Activated naive CD4-positive, alpha-beta T cell treated with anti-CD3 and anti-CD28 coated beads, Interleukin-2, amount 50 U/mL, for 72 hours (primary cell): ENCODE results near the gene TBC1D28. TPM values are rescaled to one million over a fixed set of nuclear protein-coding genes. Genes with fewer than 3 reads are reported as not detected.
A peak's percentile ranks its signal among the peaks of the same experiment; 100 is the strongest.
"Not testable (repeated sequence)": the region's sequence is repeated elsewhere in the genome, so short reads cannot be mapped to it uniquely, and the experiment has no call there.

Experiments
- ATAC-seq, 2 donors: fragments of 150-1000 bp; cut with Tn5 transposase; 2 replicates each; pipeline ENCODE4 v1.10.0; 2021; ENCODE audit warnings: mild to moderate bottlenecking in 2 of 2, moderate library complexity in 2 of 2
- DNase-seq, 2 donors: peaks; one replicate each; pipeline ENCODE4 v3.0.0; 2021 to 2022; ENCODE audit warnings: low spot score in 2 of 2
- H3K27ac Mint-ChIP-seq, 2 donors: one replicate each; pipeline ENCODE4 v1.8.0; 2022; ENCODE audit warnings: mild to moderate bottlenecking in 2 of 2, mixed read lengths in 2 of 2
- H3K36me3 Mint-ChIP-seq, 2 donors: one replicate each; pipeline ENCODE4 v1.8.0; 2022; ENCODE audit warnings: mixed read lengths in 2 of 2
- H3K9me3 Mint-ChIP-seq, 2 donors: one replicate each; pipeline ENCODE4 v1.8.0; 2022; ENCODE audit warnings: mixed read lengths in 2 of 2
- total RNA-seq, 2 donors: library from RNA; stranded (reverse); gene quantifications; one replicate each; pipeline ENCODE4 v1.2.3, GENCODE V29; 2022

TBC1D28 gene
- total RNA-seq: not detected

DNA sequence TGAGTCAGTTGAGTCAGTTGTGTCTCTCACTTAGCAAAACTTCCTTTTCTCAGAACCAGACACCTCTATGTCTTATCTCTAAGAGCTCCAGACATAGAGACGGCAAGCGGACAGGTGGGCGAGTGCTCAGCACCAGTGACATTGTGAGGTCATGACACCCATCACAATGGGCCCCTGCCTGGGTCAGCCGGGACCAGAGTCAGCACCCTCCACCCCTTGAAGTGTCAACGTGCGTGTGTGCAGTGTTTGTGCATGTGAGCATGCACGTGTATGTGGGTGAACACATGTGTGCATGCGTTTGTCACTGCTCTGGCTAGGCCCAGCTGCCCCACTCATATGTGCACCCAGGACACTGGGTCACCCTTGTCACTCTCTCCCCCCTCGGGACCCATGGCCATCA is at the start of gene TBC1D28:
Gene TBC1D28, minus strand, starts transcription at position 101 of the 400 bp plus-strand sequence. CDS start 3,039 bp downstream, outside the sequence.
- H3K36me3 Mint-ChIP-seq, H3K9me3 Mint-ChIP-seq, DNase-seq, H3K27ac Mint-ChIP-seq, ATAC-seq: not testable (repeated sequence)

DNA sequence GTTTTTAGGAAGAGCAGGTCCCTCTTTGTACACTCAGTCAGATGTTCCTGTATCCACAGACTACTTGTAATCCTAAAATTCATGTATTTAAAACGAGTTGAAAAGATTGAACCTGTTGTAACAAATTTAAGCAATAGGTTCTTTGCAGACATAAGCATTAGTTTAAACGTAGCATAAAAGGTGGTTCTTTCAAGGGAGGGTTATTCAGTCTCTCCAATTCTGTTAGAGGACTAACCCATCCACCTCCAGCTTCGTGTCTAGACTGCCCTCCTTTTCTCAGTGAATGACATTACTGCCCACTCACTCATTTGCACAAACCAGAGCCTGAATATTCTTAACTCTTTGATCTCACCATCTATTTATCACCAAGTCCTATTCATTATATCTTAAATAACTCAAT is 38.5 kb upstream of the TBC1D28 start:
- peak in 1 of 2 donors; percentile 44 for ATAC-seq
- not testable (repeated sequence) for H3K36me3 Mint-ChIP-seq, H3K27ac Mint-ChIP-seq, DNase-seq, H3K9me3 Mint-ChIP-seq

DNA sequence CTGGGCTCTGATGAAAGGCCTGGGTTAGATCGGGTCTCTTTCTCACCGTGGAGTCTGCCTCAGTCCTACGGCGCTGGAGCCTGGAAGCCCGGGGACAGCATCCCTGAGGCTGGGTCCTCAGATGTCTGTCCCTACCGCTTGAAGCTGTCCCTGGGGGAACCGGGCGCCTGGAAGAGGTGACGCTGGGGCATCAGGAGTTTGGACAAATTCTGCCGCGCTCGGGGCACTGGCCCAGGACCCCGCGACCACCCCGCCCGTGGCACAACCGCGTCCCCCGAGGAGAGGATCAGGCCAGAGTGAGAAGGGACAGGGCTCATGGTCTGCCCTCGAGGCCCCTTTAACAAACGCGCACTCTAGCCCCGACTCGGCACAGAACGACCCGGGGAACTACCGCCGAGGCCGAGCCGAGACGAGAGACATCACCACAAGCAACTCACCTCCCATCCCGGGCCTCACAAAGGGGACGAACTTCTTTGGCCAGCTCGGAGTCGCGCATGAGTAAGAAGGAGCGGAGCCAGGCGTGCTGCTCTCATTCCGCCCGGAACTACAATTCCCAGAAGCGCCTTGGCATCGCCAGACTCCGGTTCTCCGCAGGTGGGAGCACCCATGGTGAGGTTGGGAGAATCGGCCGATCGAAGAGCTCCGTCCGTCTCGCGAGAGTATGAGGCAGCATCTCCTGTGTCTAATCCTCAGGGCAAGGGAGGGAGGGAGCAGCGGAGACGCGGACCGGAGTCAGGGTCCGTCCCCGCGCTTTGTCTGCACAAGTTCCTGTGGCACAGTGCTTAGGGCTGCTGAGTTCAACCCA is 37.8 kb upstream of the TBC1D28 start, which contains the start of gene FOXO3B:
Gene FOXO3B, minus strand, starts transcription at position 548 of the 805 bp plus-strand sequence. CDS start 663 bp downstream, outside the sequence.
- H3K36me3 Mint-ChIP-seq, H3K9me3 Mint-ChIP-seq: not testable (repeated sequence)
- peak; percentile 97 to 99 for ATAC-seq
- peak; percentile 69 to 80 for DNase-seq
- peak within 1 kb of the TSS in 1 of 2 donors; percentile 60 for H3K27ac Mint-ChIP-seq

DNA sequence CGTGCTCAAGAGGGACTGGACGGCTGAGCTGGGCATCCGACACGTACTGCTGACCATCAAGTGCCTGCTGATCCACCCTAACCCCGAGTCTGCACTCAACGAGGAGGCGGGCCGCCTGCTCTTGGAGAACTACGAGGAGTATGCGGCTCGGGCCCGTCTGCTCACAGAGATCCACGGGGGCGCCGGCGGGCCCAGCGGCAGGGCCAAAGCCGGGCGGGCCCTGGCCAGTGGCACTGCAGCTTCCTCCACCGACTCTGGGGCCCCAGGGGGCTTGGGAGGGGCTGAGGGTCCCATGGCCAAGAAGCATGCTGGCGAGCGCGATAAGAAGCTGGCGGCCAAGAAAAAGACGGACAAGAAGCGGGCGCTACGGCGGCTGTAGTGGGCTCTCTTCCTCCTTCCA is 33.2 kb upstream of the TBC1D28 start:
- not testable (repeated sequence) for H3K27ac Mint-ChIP-seq, ATAC-seq, DNase-seq, H3K9me3 Mint-ChIP-seq
- H3K36me3 Mint-ChIP-seq: peaks cover 8 to 36% of the 10 kb centered on the region in 2 donors

DNA sequence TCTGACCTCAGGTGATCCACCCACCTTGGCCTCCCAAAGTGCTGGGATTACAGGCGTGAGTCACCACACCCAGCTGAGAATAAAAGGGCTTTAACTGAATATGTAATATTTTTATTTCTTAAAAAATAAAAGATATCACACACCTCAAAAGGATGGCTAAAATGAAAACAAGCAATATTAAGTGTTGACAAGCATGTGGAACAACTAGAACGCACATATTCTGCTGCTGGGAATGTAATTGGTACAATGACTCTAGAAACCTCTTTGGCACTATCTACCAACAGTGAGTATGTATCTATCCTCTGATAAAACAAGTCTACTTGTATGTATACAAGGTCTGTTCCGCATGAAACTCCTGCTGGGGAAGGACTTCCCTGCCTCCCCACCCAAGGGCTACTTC is 32.7 kb upstream of the TBC1D28 start:
- DNase-seq, H3K9me3 Mint-ChIP-seq, ATAC-seq, H3K27ac Mint-ChIP-seq: not testable (repeated sequence)
- H3K36me3 Mint-ChIP-seq: peaks cover 8 to 40% of the 10 kb centered on the region in 2 donors

DNA sequence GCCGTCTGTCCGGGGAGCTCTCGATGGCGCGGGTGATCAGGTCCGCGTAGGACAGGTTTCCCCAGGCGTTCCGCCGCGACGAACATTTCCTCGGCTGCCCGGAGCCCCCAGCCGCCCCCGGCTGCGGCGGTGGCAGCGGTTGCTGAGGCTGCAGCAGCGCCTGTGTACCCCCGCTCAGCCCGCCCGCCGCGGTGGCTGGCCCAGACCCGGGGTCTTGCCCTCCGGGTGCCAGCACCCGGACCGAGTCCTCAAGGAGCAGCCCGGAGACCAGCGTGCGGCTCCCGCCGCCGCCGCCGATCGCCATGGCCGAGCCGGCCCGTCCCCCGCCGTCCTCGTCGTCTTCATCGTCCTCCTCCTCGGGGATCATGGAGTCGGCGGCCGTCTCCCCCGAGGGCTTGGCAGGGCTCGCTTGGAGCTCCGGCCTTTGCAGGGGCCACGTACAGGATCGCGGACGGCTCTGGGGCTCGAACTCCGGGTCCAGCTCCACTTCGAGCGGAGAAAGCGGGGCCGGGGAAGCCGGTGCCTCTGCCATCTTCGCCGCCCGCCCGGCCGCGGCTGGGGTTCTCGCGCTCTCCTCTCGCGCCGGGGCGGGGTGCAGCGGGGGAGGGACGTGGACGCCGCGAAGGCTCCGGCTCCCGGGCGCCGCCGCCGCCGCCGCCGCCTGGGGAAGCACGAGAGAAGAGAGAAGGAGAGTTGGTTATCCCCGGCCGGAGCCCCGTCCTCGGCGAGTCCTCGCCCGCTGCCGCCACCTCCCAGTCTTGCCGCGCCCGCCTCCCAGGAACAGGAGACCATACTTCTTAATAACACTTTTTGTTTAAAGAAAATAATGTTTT is 28.4 kb upstream of the TBC1D28 start:
- H3K36me3 Mint-ChIP-seq: peaks cover 32 to 63% of the 10 kb centered on the region in 2 donors
- not testable (repeated sequence) for ATAC-seq, DNase-seq
- H3K9me3 Mint-ChIP-seq: peaks cover 0 to 20% of the 10 kb centered on the region in 2 donors
- H3K27ac Mint-ChIP-seq: peak overlapping the region in 1 of 2 donors; percentile 22

DNA sequence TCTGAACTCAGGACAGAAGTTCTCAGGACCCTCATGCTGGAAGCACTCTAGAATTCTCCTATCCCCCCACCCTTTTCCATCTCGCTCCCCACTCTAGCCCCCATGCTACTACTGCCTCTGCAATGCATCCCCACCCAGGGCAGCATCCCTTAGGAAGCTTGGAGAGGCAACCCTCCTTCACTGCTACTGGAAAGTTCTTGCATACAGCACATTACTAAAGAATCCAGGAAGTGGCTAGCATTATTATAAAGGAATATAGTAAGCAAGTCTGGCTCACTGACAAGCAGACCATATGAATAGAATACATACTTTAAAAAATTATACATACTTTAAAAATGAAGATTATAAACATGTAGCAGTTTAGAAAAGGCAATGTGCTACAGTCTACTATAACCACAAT is 24.4 kb upstream of the TBC1D28 start:
- not testable (repeated sequence) for DNase-seq, H3K27ac Mint-ChIP-seq, ATAC-seq
- peaks cover 28 to 41% of the 10 kb centered on the region in 2 donors for H3K36me3 Mint-ChIP-seq
- H3K9me3 Mint-ChIP-seq: peaks cover under 1 to 18% of the 10 kb centered on the region in 2 donors

DNA sequence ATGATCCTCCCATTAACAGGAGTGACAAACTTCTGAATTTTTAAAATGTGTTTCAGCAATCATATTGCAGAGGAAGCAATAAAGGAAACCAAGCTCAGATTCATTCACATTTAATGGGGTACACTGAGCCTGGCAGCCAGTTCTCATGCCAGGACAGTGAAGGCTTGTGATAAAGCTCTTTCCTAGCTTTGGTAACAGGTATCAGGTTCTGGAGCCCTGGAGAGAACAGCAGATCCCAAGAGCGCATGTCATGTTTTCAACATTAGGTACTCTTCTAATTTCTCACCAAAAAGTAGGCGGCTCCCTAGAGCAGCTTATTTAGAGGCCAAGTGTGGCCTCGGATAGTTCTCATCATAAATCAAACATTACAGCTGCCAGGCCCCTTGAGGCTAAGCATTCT is 23.3 kb upstream of the TBC1D28 start:
- H3K27ac Mint-ChIP-seq, ATAC-seq, DNase-seq: not testable (repeated sequence)
- Mint-ChIP-seq H3K36me3 (peaks cover 35 to 46% of the 10 kb centered on the region in 2 donors), H3K9me3 (peaks cover 12 to 26% of the 10 kb centered on the region in 2 donors)

DNA sequence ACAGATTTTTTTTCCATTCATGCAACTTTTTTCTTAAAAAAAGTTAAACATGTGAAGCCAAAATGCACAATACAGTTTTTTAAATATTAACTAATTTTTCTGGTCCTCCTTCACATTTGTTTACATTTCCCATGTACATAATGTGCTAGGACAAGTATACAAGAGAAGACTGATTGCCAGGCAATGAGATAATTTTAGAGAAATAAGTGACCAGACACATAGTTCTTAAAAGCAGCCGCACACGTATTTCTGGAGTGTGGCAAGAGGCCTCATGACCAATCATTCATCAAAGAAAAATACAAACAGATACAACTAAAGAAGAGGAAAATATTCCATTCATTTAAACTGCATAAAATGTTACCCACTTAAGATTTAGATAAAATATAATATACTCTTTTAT is 22.1 kb upstream of the TBC1D28 start:
- H3K27ac Mint-ChIP-seq, DNase-seq, ATAC-seq: not testable (repeated sequence)
- Mint-ChIP-seq H3K9me3 (peaks cover 14 to 31% of the 10 kb centered on the region in 2 donors), H3K36me3 (peaks cover 44 to 51% of the 10 kb centered on the region in 2 donors)

DNA sequence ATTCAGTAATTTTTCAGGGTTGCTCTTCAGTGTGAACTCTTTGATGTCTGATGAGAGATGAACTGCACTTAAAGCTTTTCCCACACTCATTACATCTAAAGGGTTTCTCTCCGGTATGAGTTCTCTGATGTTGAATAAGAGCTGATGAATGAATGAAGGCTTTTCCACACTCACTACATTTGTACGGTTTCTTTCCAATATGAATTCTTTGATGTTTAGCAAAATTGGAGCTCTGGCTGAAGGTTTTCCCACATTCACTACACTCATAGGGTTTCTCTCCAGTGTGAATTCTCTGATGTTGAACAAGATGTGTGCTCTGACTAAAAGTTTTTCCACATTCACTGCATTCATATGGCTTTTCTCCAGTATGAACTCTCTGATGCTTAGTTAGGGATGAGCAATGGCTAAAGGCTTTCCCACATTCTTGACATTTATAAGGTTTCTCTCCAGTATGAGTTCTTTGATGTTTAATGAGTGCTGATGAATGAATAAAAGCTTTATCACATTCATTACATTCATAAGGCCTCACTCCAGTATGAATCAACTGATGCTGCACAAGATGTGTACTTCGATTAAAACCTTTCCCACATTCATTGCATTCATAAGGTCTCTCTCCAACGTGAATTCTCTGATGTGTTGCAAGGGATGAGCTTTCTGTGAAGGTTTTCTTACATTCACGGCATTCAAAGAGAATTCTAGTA is 17.9 kb upstream of the TBC1D28 start:
- not testable (repeated sequence) for ATAC-seq, DNase-seq, H3K27ac Mint-ChIP-seq
- peaks cover 18% of the 10 kb centered on the region in 2 donors for H3K9me3 Mint-ChIP-seq
- peaks cover 21 to 24% of the 10 kb centered on the region in 2 donors for H3K36me3 Mint-ChIP-seq

DNA sequence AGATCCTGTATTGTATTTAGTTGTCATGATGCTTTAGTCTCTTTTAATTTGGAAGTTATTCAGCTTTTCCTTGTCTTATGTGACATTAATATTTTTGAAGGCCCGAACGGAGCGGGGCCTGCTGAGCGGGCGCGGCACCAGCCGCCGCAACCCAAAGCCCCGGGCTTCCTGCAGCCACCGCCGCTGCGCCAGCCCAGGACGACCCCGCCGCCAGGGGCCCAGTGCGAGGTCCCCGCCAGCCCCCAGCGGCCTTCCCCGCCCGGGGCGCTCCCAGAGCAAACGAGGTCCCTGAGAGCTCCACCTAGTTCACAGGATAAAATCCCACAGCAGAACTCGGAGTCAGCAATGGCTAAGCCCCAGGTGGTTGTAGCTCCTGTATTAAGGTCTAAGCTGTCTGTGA is 5.9 kb upstream of the TBC1D28 start:
- not testable (repeated sequence) for DNase-seq, H3K36me3 Mint-ChIP-seq, H3K9me3 Mint-ChIP-seq, H3K27ac Mint-ChIP-seq
- peak; percentile 64 to 68 for ATAC-seq

DNA sequence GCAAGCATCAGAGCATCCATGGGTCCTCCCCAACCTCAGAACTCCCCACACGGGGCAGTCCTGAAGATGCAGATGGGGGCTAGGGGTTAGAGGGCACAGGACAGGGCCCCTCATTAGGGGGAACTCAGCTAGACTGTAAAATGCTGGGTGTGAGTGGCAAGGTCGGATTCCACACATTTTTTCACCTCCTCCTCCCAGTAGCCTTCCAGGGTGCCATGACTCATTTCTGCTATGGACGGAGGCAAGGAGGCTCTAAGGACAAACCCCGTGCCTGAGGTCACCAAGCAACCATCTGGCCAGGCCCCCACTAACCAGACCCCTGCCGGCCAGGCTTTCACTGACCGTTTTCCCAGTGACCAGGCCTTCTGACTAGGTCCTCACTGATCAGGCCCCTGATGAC is 1.1 kb downstream of the TBC1D28 start:
- H3K27ac Mint-ChIP-seq, ATAC-seq, H3K9me3 Mint-ChIP-seq, DNase-seq, H3K36me3 Mint-ChIP-seq: not testable (repeated sequence)

DNA sequence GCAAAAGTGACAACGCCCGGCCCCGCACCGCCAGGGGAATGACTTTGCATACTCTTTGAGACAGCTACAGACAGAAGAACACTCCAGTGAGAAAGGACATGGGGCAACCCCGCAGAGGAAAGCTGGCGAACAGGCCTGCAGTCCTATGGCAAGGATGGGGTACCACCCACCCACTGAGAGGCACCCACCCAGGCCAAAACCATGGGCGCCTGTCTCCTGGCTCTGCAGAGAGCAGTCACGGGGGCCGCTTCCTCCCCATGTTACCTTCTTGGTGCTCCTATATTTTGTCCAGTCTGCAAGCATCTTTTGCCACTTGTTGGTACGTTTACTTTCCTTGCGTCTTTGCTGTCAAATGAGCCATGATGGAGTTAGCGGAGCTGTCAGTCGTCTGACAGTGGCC is 5.8 kb downstream of the TBC1D28 start:
- not testable (repeated sequence) for DNase-seq, ATAC-seq, H3K27ac Mint-ChIP-seq, H3K36me3 Mint-ChIP-seq, H3K9me3 Mint-ChIP-seq

DNA sequence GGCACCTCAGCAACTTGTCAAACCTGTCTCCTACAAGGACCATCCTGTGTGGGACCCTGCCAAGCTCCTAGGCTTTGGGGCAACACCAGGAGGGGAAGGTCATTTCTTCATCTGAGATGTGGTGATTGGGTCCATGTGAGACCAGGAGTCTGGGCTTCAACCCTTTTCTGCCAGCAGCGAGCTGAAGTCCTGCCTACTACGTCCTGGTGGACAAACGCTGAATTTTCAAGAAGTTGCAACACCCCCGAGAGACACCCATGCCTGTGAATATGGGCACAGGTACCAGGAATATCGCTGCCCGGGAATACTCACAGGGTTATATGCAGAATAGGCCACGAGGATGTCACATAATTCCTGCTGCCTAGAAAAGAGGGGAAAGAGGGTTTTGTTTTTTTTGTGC is 8.0 kb downstream of the TBC1D28 start:
- H3K9me3 Mint-ChIP-seq, H3K27ac Mint-ChIP-seq, DNase-seq, ATAC-seq, H3K36me3 Mint-ChIP-seq: not testable (repeated sequence)

DNA sequence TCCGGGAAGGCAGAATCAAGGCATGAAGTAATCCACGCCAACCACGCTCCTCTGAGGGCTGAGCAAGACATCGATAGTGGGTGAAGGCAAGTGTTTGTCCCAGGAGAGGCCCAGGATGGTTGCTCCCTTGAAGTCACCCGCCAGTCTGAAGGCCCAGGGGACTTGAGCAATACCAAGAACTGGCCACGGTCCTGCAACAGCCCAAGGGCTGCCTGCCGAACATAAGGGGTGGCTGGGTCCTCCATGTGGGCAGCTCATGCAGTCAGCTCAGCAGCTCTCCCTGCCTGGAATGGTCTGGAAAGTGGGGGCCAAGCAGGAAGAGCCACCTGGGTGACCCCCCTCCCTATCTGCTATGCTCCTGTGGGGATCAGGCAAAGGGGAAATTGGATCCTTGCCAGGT is 8.4 kb downstream of the TBC1D28 start:
- DNase-seq, H3K27ac Mint-ChIP-seq, ATAC-seq, H3K9me3 Mint-ChIP-seq, H3K36me3 Mint-ChIP-seq: not testable (repeated sequence)

DNA sequence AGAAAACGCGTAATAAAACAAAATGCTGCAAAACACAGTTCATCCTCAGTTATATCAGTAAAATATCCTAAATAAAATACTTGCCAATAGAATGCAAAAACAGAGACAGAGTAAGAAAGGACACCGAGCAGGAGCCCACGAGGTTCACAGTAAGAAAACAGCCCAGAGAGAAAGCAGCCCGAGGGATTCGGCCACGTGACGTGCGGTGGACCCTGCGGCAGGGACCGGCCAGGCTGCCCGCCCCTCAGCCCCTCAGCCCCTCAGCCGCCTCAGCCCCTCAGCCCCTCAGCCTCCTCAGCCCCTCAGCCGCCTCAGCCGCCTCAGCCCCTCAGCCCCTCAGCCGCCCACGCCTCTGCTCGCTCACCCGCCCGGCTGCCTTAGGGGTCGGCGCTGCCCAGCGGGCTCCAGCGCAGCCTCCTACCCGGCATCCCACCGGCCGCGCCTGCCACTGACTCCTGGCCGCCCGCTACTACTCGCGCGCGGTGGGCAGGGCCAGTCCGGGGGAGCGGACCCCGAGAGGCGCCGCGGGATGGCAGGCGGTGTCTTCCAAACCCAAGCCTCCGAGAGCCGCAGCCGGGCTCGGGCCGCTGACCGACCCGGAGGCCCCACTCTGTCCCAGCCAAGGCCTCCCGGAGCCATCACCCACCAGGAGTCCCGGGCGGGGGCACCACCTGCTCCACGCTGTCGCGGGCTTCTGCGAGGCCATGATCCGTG is 9.5 kb downstream of the TBC1D28 start:
- H3K9me3 Mint-ChIP-seq, H3K36me3 Mint-ChIP-seq, H3K27ac Mint-ChIP-seq, DNase-seq: not testable (repeated sequence)
- peak; percentile 14 to 18 for ATAC-seq
